ENCODE data around the gene GALNT8. TPM values are rescaled to one million over a fixed set of nuclear protein-coding genes. Genes with fewer than 3 reads are reported as not detected.
"Not testable (repeated sequence)": the region's sequence is repeated elsewhere in the genome, so short reads cannot be mapped to it uniquely, and the experiment has no call there.

The GALNT8 gene
- total RNA-seq, 1 experiment from 2014 or later = not detected

GRCh38 chr12:4717806-4718205, 2.4 kb upstream of the GALNT8 start:
- BruUV-seq (replicated peaks) = no TSS peak
- ChIA-PET POLR2A (ENCODE audit: low non-redundant PET) (no interaction called here), CTCF (no interaction called here)
- no peak for TF ChIP-seq CTCF (conservative IDR thresholded peaks at IDR 0.05; ENCODE audit: low read depth, low read length)
- H3K27me3 ChIP-seq (replicated peaks; ENCODE audit: insufficient read depth, low read depth, low read length, poor library complexity) = peaks cover 15% of the 10 kb centered on the region
- DNase-seq (ENCODE audit: low spot score) = no peak
- H3K27ac ChIP-seq (ENCODE audit: low read depth, low read length, poor library complexity, severe bottlenecking) = no peak overlapping the region
- H3K4me3 ChIP-seq (ENCODE audit: low read depth, low read length, poor library complexity, severe bottlenecking) = no peak overlapping the region
- no peaks in the 10 kb centered on the region for H3K4me1 ChIP-seq (ENCODE audit: insufficient read depth, low read length, poor library complexity, severe bottlenecking)
- intact Hi-C loops (cut with micrococcal nuclease; ENCODE audit: unreplicated experiment) = no loop called here
- no peaks in the 10 kb centered on the region for H3K9me3 ChIP-seq (ENCODE audit: low read depth, low read length, poor library complexity, severe bottlenecking)
- H3K36me3 ChIP-seq (ENCODE audit: insufficient read depth, low read length, poor library complexity, severe bottlenecking) = no peaks in the 10 kb centered on the region

GRCh38 chr12:4720637-4720995, 416 bp downstream of the GALNT8 start:
- intact Hi-C loops (cut with micrococcal nuclease; ENCODE audit: unreplicated experiment) = no loop called here
- ChIA-PET CTCF (no interaction called here), POLR2A (ENCODE audit: low non-redundant PET) (no interaction called here)
- Histone ChIP-seq H3K4me3 (ENCODE audit: low read depth, low read length, poor library complexity, severe bottlenecking) (no peak overlapping the region), H3K36me3 (ENCODE audit: insufficient read depth, low read length, poor library complexity, severe bottlenecking) (no peaks in the 10 kb centered on the region), H3K4me1 (ENCODE audit: insufficient read depth, low read length, poor library complexity, severe bottlenecking) (no peaks in the 10 kb centered on the region), H3K27ac (ENCODE audit: low read depth, low read length, poor library complexity, severe bottlenecking) (no peak overlapping the region), H3K9me3 (ENCODE audit: low read depth, low read length, poor library complexity, severe bottlenecking) (no peaks in the 10 kb centered on the region), H3K27me3 (replicated peaks; ENCODE audit: insufficient read depth, low read depth, low read length, poor library complexity) (peaks cover under 1% of the 10 kb centered on the region)
- no TSS peak for BruUV-seq (replicated peaks)
- TF ChIP-seq EZH2 (IDR thresholded peaks at IDR 0.05; ENCODE audit: borderline replicate concordance, low read depth, low read length, poor library complexity, severe bottlenecking) (no peak), CTCF (conservative IDR thresholded peaks at IDR 0.05; ENCODE audit: low read depth, low read length) (no peak)
- peak; percentile 19 for DNase-seq (ENCODE audit: low spot score)

GRCh38 chr12:4721587-4721986, 1.4 kb downstream of the GALNT8 start:
- H3K4me1 ChIP-seq (ENCODE audit: insufficient read depth, low read length, poor library complexity, severe bottlenecking); H3K36me3 ChIP-seq (ENCODE audit: insufficient read depth, low read length, poor library complexity, severe bottlenecking); CTCF ChIA-PET; DNase-seq (ENCODE audit: low spot score); intact Hi-C loops (cut with micrococcal nuclease; ENCODE audit: unreplicated experiment); BruUV-seq (replicated peaks); H3K4me3 ChIP-seq (ENCODE audit: low read depth, low read length, poor library complexity, severe bottlenecking); POLR2A ChIA-PET (ENCODE audit: low non-redundant PET); H3K27ac ChIP-seq (ENCODE audit: low read depth, low read length, poor library complexity, severe bottlenecking); H3K9me3 ChIP-seq (ENCODE audit: low read depth, low read length, poor library complexity, severe bottlenecking); H3K27me3 ChIP-seq (replicated peaks; ENCODE audit: insufficient read depth, low read depth, low read length, poor library complexity): not testable (repeated sequence)

GRCh38 chr12:4723226-4723625, 3.0 kb downstream of the GALNT8 start:
- H3K9me3 ChIP-seq (ENCODE audit: low read depth, low read length, poor library complexity, severe bottlenecking) = no peaks in the 10 kb centered on the region
- no peaks in the 10 kb centered on the region for H3K36me3 ChIP-seq (ENCODE audit: insufficient read depth, low read length, poor library complexity, severe bottlenecking)
- BruUV-seq (replicated peaks) = no TSS peak
- no peak overlapping the region for H3K4me3 ChIP-seq (ENCODE audit: low read depth, low read length, poor library complexity, severe bottlenecking)
- POLR2A ChIA-PET (ENCODE audit: low non-redundant PET) = interaction anchor here (0.5 kb wide), 1 partner anchor 718 kb away, joined by 8 read pairs; no protein-coding TSS in a partner anchor
- TF ChIP-seq EZH2 (IDR thresholded peaks at IDR 0.05; ENCODE audit: borderline replicate concordance, low read depth, low read length, poor library complexity, severe bottlenecking) (no peak), CTCF (conservative IDR thresholded peaks at IDR 0.05; ENCODE audit: low read depth, low read length) (no peak)
- CTCF ChIA-PET = interaction anchor here (0.5 kb wide), 1 partner anchor 42 kb away, joined by 3 read pairs; no protein-coding TSS in a partner anchor
- intact Hi-C loops (cut with micrococcal nuclease; ENCODE audit: unreplicated experiment) = no loop called here
- no peak overlapping the region for H3K27ac ChIP-seq (ENCODE audit: low read depth, low read length, poor library complexity, severe bottlenecking)
- H3K27me3 ChIP-seq (replicated peaks; ENCODE audit: insufficient read depth, low read depth, low read length, poor library complexity) = no peaks in the 10 kb centered on the region
- no peaks in the 10 kb centered on the region for H3K4me1 ChIP-seq (ENCODE audit: insufficient read depth, low read length, poor library complexity, severe bottlenecking)
- DNase-seq (ENCODE audit: low spot score) = no peak

Data from A673 (cell line).